Measurements from ENCODE around the gene PCDHGB1.
"Not testable (repeated sequence)": the region's sequence is repeated elsewhere in the genome, so short reads cannot be mapped to it uniquely, and the experiment has no call there.

Gene PCDHGB1

GRCh38 chr5:141346017-141346416, 3.9 kb upstream of the PCDHGB1 start:
- CTCF ChIA-PET, result not testable (repeated sequence)

GRCh38 chr5:141351591-141351990, 1.7 kb downstream of the PCDHGB1 start:
- peaks cover 0 to 6% (median 0%) of the 10 kb centered on the region in 4 experiments for H3K36me3 ChIP-seq (ENCODE audit: control insufficient read depth in 4 of 4, insufficient read depth in 4 of 4, low read length in 3 of 4)
- no peak overlapping the region for H3K27ac ChIP-seq (ENCODE audit: insufficient read depth in 1 of 2, low read depth in 1 of 2, low read length in 2 of 2, poor library complexity in 1 of 2, severe bottlenecking in 2 of 2)
- H3K4me3 ChIP-seq (ENCODE audit: control insufficient read depth in 1 of 7, extremely low read depth in 1 of 7, insufficient read depth in 4 of 7, low read depth in 2 of 7, low read length in 6 of 7), result no peak overlapping the region
- no peak for DNase-seq
- 30% methylated on average over 17 of the region's 36 CpGs for WGBS (ENCODE audit: insufficient coverage)
- CTCF ChIA-PET, result interaction anchor here (1.8 kb wide), 1 partner anchor 206 kb away, joined by 7 read pairs; no protein-coding TSS in a partner anchor
- H3K9me3 ChIP-seq (ENCODE audit: control extremely low read depth in 1 of 5, control insufficient read depth in 4 of 5, insufficient read depth in 2 of 5, low read depth in 1 of 5, low read length in 4 of 5), result peaks cover 14 to 73% (median 48%) of the 10 kb centered on the region in 5 experiments
- peaks cover 0 to 3% (median 0%) of the 10 kb centered on the region in 4 experiments for H3K4me1 ChIP-seq (ENCODE audit: control extremely low read depth in 1 of 4, control insufficient read depth in 4 of 4, insufficient read depth in 4 of 4, low read length in 3 of 4)
- POLR2A ChIA-PET, result no interaction called here
- peaks cover 20 to 82% (median 34%) of the 10 kb centered on the region in 5 experiments for H3K27me3 ChIP-seq (replicated peaks in 2 of 5; ENCODE audit: control insufficient read depth in 4 of 5, insufficient read depth in 5 of 5, low read length in 4 of 5)

More at GRCh38 chr5:141346017-141346416, 3.9 kb upstream of the PCDHGB1 start:
- H3K36me3 ChIP-seq (ENCODE audit: control insufficient read depth in 4 of 4, insufficient read depth in 4 of 4, low read length in 3 of 4); H3K27ac ChIP-seq (ENCODE audit: insufficient read depth in 1 of 2, low read depth in 1 of 2, low read length in 2 of 2, poor library complexity in 1 of 2, severe bottlenecking in 2 of 2); DNase-seq; POLR2A ChIA-PET; H3K4me1 ChIP-seq (ENCODE audit: control extremely low read depth in 1 of 4, control insufficient read depth in 4 of 4, insufficient read depth in 4 of 4, low read length in 3 of 4); H3K4me3 ChIP-seq (ENCODE audit: control insufficient read depth in 1 of 7, extremely low read depth in 1 of 7, insufficient read depth in 4 of 7, low read depth in 2 of 7, low read length in 6 of 7): not testable (repeated sequence)
- Histone ChIP-seq H3K27me3 (replicated peaks in 2 of 5; ENCODE audit: control insufficient read depth in 4 of 5, insufficient read depth in 5 of 5, low read length in 4 of 5) (peaks cover 17 to 79% (median 20%) of the 10 kb centered on the region in 5 experiments), H3K9me3 (ENCODE audit: control extremely low read depth in 1 of 5, control insufficient read depth in 4 of 5, insufficient read depth in 2 of 5, low read depth in 1 of 5, low read length in 4 of 5) (peaks cover 20 to 58% (median 36%) of the 10 kb centered on the region in 5 experiments)
- 35% methylated on average over 6 of the region's 35 CpGs for WGBS (ENCODE audit: insufficient coverage)

- WGBS (ENCODE audit: insufficient coverage), result 18% methylated on average over 29 of the region's 29 CpGs
- Histone ChIP-seq H3K4me1 (ENCODE audit: control extremely low read depth in 1 of 4, control insufficient read depth in 4 of 4, insufficient read depth in 4 of 4, low read length in 3 of 4) (peaks cover 0 to 3% (median 0%) of the 10 kb centered on the region in 4 experiments), H3K9me3 (ENCODE audit: control extremely low read depth in 1 of 5, control insufficient read depth in 4 of 5, insufficient read depth in 2 of 5, low read depth in 1 of 5, low read length in 4 of 5) (peaks cover 11 to 74% (median 51%) of the 10 kb centered on the region in 5 experiments), H3K36me3 (ENCODE audit: control insufficient read depth in 4 of 4, insufficient read depth in 4 of 4, low read length in 3 of 4) (peaks cover 0 to 6% (median 0%) of the 10 kb centered on the region in 4 experiments), H3K27ac (ENCODE audit: insufficient read depth in 1 of 2, low read depth in 1 of 2, low read length in 2 of 2, poor library complexity in 1 of 2, severe bottlenecking in 2 of 2) (no peak within 1 kb of the TSS), H3K27me3 (replicated peaks in 2 of 5; ENCODE audit: control insufficient read depth in 4 of 5, insufficient read depth in 5 of 5, low read length in 4 of 5) (peaks cover 20 to 77% (median 44%) of the 10 kb centered on the region in 5 experiments), H3K4me3 (ENCODE audit: control insufficient read depth in 1 of 7, extremely low read depth in 1 of 7, insufficient read depth in 4 of 7, low read depth in 2 of 7, low read length in 6 of 7) (peak within 1 kb of the TSS in 3 of 7 experiments; percentile 23 to 62 (median 39))
- peak in 2 of 3 donors; percentile 28 to 35 for DNase-seq
- CTCF ChIA-PET, result interaction anchor here (0.8 to 1.9 kb wide), 2 partner anchors 12 to 15 kb away, joined by 3 to 7 read pairs; partner anchors contain the start of gene PCDHGB3
- POLR2A ChIA-PET, result no interaction called here
Observed at GRCh38 chr5:141354900-141355469, 5.1 kb downstream of the PCDHGB1 start, which contains the start of gene PCDHGA4. Gene PCDHGA4 (plus strand): TSS chr5:141355021. CDS start chr5:141355108, 87 bp downstream.

GRCh38 chr5:141355641-141356040, 5.7 kb downstream of the PCDHGB1 start:
- WGBS (ENCODE audit: insufficient coverage), result 41% methylated on average over 24 of the region's 24 CpGs
- no peak overlapping the region for H3K27ac ChIP-seq (ENCODE audit: insufficient read depth in 1 of 2, low read depth in 1 of 2, low read length in 2 of 2, poor library complexity in 1 of 2, severe bottlenecking in 2 of 2)
- DNase-seq, result no peak
- CTCF ChIA-PET, result interaction anchor here (0.8 to 1.9 kb wide), 2 partner anchors 13 to 14 kb away, joined by 3 to 7 read pairs; partner anchors contain the start of gene PCDHGB3
- H3K4me1 ChIP-seq (ENCODE audit: control extremely low read depth in 1 of 4, control insufficient read depth in 4 of 4, insufficient read depth in 4 of 4, low read length in 3 of 4), result peaks cover 0 to 3% (median 0%) of the 10 kb centered on the region in 4 experiments
- H3K9me3 ChIP-seq (ENCODE audit: control extremely low read depth in 1 of 5, control insufficient read depth in 4 of 5, insufficient read depth in 2 of 5, low read depth in 1 of 5, low read length in 4 of 5), result peaks cover 6 to 74% (median 50%) of the 10 kb centered on the region in 5 experiments
- H3K27me3 ChIP-seq (replicated peaks in 2 of 5; ENCODE audit: control insufficient read depth in 4 of 5, insufficient read depth in 5 of 5, low read length in 4 of 5), result peaks cover 17 to 77% (median 39%) of the 10 kb centered on the region in 5 experiments
- H3K4me3 ChIP-seq (ENCODE audit: control insufficient read depth in 1 of 7, extremely low read depth in 1 of 7, insufficient read depth in 4 of 7, low read depth in 2 of 7, low read length in 6 of 7), result no peak overlapping the region
- H3K36me3 ChIP-seq (ENCODE audit: control insufficient read depth in 4 of 4, insufficient read depth in 4 of 4, low read length in 3 of 4), result peaks cover 0 to 6% (median 0%) of the 10 kb centered on the region in 4 experiments
- POLR2A ChIA-PET, result no interaction called here

GRCh38 chr5:141356133-141356532, 6.2 kb downstream of the PCDHGB1 start:
- H3K9me3 ChIP-seq (ENCODE audit: control extremely low read depth in 1 of 5, control insufficient read depth in 4 of 5, insufficient read depth in 2 of 5, low read depth in 1 of 5, low read length in 4 of 5), result peaks cover 6 to 74% (median 50%) of the 10 kb centered on the region in 5 experiments
- WGBS (ENCODE audit: insufficient coverage), result 75% methylated on average over 4 of the region's 5 CpGs
- ChIA-PET POLR2A (no interaction called here), CTCF (interaction anchor here (1.9 kb wide), 1 partner anchor 14 kb away, joined by 7 read pairs; the partner anchor contains the start of gene PCDHGB3)
- H3K27me3 ChIP-seq (replicated peaks in 2 of 5; ENCODE audit: control insufficient read depth in 4 of 5, insufficient read depth in 5 of 5, low read length in 4 of 5), result peaks cover 16 to 77% (median 36%) of the 10 kb centered on the region in 5 experiments
- no peak overlapping the region for H3K27ac ChIP-seq (ENCODE audit: insufficient read depth in 1 of 2, low read depth in 1 of 2, low read length in 2 of 2, poor library complexity in 1 of 2, severe bottlenecking in 2 of 2)
- no peak overlapping the region for H3K4me3 ChIP-seq (ENCODE audit: control insufficient read depth in 1 of 7, extremely low read depth in 1 of 7, insufficient read depth in 4 of 7, low read depth in 2 of 7, low read length in 6 of 7)
- no peak for DNase-seq
- H3K4me1 ChIP-seq (ENCODE audit: control extremely low read depth in 1 of 4, control insufficient read depth in 4 of 4, insufficient read depth in 4 of 4, low read length in 3 of 4), result peaks cover 0 to 3% (median 0%) of the 10 kb centered on the region in 4 experiments
- H3K36me3 ChIP-seq (ENCODE audit: control insufficient read depth in 4 of 4, insufficient read depth in 4 of 4, low read length in 3 of 4), result peaks cover 0 to 6% (median 0%) of the 10 kb centered on the region in 4 experiments

- peaks cover 15 to 78% (median 40%) of the 10 kb centered on the region in 5 experiments for H3K27me3 ChIP-seq (replicated peaks in 2 of 5; ENCODE audit: control insufficient read depth in 4 of 5, insufficient read depth in 5 of 5, low read length in 4 of 5)
- DNase-seq, result no peak
- 45% methylated on average over 19 of the region's 19 CpGs for WGBS (ENCODE audit: insufficient coverage)
- no peak overlapping the region for H3K27ac ChIP-seq (ENCODE audit: insufficient read depth in 1 of 2, low read depth in 1 of 2, low read length in 2 of 2, poor library complexity in 1 of 2, severe bottlenecking in 2 of 2)
- POLR2A ChIA-PET, result no interaction called here
- CTCF ChIA-PET, result interaction anchor here (1.4 to 1.6 kb wide), 2 partner anchors 13 to 207 kb away, joined by 3 to 5 read pairs; partner anchors contain the start of gene PCDHGB3
- peaks cover 0 to 3% (median 0%) of the 10 kb centered on the region in 4 experiments for H3K36me3 ChIP-seq (ENCODE audit: control insufficient read depth in 4 of 4, insufficient read depth in 4 of 4, low read length in 3 of 4)
- H3K4me3 ChIP-seq (ENCODE audit: control insufficient read depth in 1 of 7, extremely low read depth in 1 of 7, insufficient read depth in 4 of 7, low read depth in 2 of 7, low read length in 6 of 7), result no peak overlapping the region
- H3K4me1 ChIP-seq (ENCODE audit: control extremely low read depth in 1 of 4, control insufficient read depth in 4 of 4, insufficient read depth in 4 of 4, low read length in 3 of 4), result peaks cover 0 to 3% (median 0%) of the 10 kb centered on the region in 4 experiments
- H3K9me3 ChIP-seq (ENCODE audit: control extremely low read depth in 1 of 5, control insufficient read depth in 4 of 5, insufficient read depth in 2 of 5, low read depth in 1 of 5, low read length in 4 of 5), result peaks cover 6 to 74% (median 50%) of the 10 kb centered on the region in 5 experiments
Observed at GRCh38 chr5:141356950-141357349, 7.1 kb downstream of the PCDHGB1 start.

Data from common myeloid progenitor, CD34-positive (primary cell).